Gastrocnemius medialis (tissue), 4 donors: Measurements from ENCODE around the gene TNS1. TPM values are rescaled to one million over a fixed set of nuclear protein-coding genes. Genes with fewer than 3 reads are reported as not detected.
"Not testable (repeated sequence)": the region's sequence is repeated elsewhere in the genome, so short reads cannot be mapped to it uniquely, and the experiment has no call there.

Experiments
- ATAC-seq, 2 donors: fragments of 150-250 bp; one replicate each; pipeline ENCODE4 v1.9.1; 2016
- DNase-seq, 2 donors: peaks; one replicate each; pipeline ENCODE4 v3.0.0-alpha.2; 2019
- H3K27ac ChIP-seq, 4 donors: fragments of 200-600 bp; sonication (generic); 1 replicate in 1 of 4; 2 replicates in 3 of 4; pipeline ENCODE4 v1.5.1; 2016 to 2018; ENCODE audit warnings: mild to moderate bottlenecking in 2 of 4, moderate library complexity in 1 of 4
- H3K27me3 ChIP-seq, 3 donors: fragments of 200-600 bp; sonication (generic) in 2 of 3; 1 replicate in 1 of 3; 2 replicates in 2 of 3; pipeline versions ENCODE4 v1.5.1 to v1.6.0; 2016 to 2019; ENCODE audit warnings: mild to moderate bottlenecking in 1 of 3, moderate library complexity in 1 of 3
- H3K36me3 ChIP-seq, 2 donors: fragments of 200-600 bp; sonication (generic) in 1 of 2; one replicate each; pipeline ENCODE4 v1.5.1; 2017 to 2018
- H3K4me1 ChIP-seq, 2 donors: fragments of 200-600 bp; sonication (generic) in 1 of 2; one replicate each; pipeline ENCODE4 v1.5.1; 2016 to 2017; ENCODE audit warnings: mild to moderate bottlenecking in 2 of 2
- H3K4me3 ChIP-seq, 4 donors: fragments of 200-600 bp; sonication (generic) in 3 of 4; 1 replicate in 1 of 4; 2 replicates in 3 of 4; pipeline ENCODE4 v1.5.1; 2016 to 2019; ENCODE audit warnings: mild to moderate bottlenecking in 2 of 4
- H3K9me3 ChIP-seq, 3 donors: fragments of 200-600 bp; sonication (generic) in 2 of 3; 1 replicate in 1 of 3; 2 replicates in 2 of 3; pipeline ENCODE4 v1.5.1; 2016 to 2019
- POLR2A ChIP-seq, 2 donors: fragments of 450-650 bp; IDR thresholded peaks; one replicate each; pipeline ENCODE4 v1.6.1; 2017; ENCODE audit warnings: antibody characterized with exemption in 2 of 2, mild to moderate bottlenecking in 2 of 2, moderate library complexity in 2 of 2
- in situ Hi-C, 4 donors: fragments of 200-750 bp; cut with MboI; loops; one replicate each; pipeline versions ENCODE4 v1.15.0 to v1.8.0; 2017; ENCODE audit warnings: low sequenced_read_pairs in 4 of 4
- intact Hi-C: fragments of 100-400 bp; cut with DNase I; formaldehyde crosslinking; loops from one replicate; pipeline ENCODE4 v1.15.1; 2023; ENCODE audit warnings: low total_unique reads
- total RNA-seq, 4 donors: library from RNA; depleted of rRNA; stranded (reverse); fragments of >200 nt; gene quantifications; one replicate each; pipeline versions ENCODE4 v1.1.0 to v1.2.3, GENCODE V29; 2016
- TF ChIP-seq, protein P1 (sequence below), 5 experiments: fragments of 450-650 bp in 3 of 5; fragments of 200-600 bp in 2 of 5; sonication (generic) in 2 of 5; IDR thresholded peaks in 4 of 5; conservative IDR thresholded peaks in 1 of 5; 1 replicate in 4 of 5; 2 replicates in 1 of 5; pipeline ENCODE4 v1.5.1; 2016 to 2019; ENCODE audit warnings: antibody characterized with exemption in 5 of 5, mild to moderate bottlenecking in 3 of 5, moderate library complexity in 3 of 5

TNS1 gene
- total RNA-seq, 4 donors from 2014 or later: 407 to 670 (median 484) TPM

DNA sequence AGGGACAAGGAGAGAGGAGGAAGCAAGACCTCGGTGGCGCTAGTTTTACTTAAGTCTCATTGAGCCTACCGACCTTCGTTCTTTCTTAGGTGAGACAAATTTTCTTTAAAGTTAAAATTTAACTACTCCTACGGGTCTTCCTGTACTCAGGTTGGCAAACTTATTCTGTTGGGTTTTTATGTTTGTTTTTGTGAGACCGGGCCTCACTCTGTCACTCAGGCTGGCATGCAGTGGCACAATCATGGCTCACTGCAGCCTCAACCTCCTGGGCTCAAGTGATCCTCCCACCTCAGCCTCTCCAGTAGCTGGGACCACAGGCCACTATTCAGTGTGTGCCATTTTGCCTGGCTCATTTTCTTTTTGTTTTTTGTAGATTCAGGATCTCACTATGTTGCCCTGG is 189.0 kb downstream of the TNS1 start:
- in situ Hi-C loops: no loop called here
- Histone ChIP-seq H3K27me3 (no peaks in the 10 kb centered on the region), H3K27ac (peak overlapping the region; percentile 65 to 99 (median 86)), H3K36me3 (peaks cover 3 to 97% of the 10 kb centered on the region in 2 donors), H3K9me3 (no peaks in the 10 kb centered on the region), H3K4me3 (no peak overlapping the region), H3K4me1 (peaks cover 56 to 90% of the 10 kb centered on the region in 2 donors)
- no peak for TF ChIP-seq POLR2A (IDR thresholded peaks at IDR 0.05)
- TF ChIP-seq, protein P1, sequence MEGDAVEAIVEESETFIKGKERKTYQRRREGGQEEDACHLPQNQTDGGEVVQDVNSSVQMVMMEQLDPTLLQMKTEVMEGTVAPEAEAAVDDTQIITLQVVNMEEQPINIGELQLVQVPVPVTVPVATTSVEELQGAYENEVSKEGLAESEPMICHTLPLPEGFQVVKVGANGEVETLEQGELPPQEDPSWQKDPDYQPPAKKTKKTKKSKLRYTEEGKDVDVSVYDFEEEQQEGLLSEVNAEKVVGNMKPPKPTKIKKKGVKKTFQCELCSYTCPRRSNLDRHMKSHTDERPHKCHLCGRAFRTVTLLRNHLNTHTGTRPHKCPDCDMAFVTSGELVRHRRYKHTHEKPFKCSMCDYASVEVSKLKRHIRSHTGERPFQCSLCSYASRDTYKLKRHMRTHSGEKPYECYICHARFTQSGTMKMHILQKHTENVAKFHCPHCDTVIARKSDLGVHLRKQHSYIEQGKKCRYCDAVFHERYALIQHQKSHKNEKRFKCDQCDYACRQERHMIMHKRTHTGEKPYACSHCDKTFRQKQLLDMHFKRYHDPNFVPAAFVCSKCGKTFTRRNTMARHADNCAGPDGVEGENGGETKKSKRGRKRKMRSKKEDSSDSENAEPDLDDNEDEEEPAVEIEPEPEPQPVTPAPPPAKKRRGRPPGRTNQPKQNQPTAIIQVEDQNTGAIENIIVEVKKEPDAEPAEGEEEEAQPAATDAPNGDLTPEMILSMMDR (IDR thresholded peaks at IDR 0.05 in 4 of 5, conservative IDR thresholded peaks at IDR 0.05 in 1 of 5): no peak
- intact Hi-C loops: no loop called here
- ATAC-seq: no peak
- DNase-seq: no peak

DNA sequence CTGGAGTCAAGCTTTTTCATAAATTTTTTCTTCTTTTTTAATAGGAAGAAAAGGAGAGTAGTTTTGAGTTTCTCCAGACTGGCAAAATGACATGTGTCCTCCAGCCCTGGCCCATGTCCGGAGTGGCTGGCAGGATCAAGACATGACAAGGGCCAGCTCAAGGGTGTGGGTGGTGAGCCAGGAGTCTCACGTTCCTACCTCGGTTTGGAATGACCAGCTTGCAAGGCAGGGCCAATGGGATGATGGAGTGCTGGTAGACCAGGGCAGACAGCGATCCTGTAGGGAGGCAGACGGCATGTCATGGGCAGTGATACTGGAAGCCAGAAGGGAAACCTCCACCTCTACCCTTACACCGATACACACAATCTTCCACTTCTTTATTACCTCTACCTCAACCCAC is 190.6 kb downstream of the TNS1 start:
- Histone ChIP-seq H3K9me3 (no peaks in the 10 kb centered on the region), H3K36me3 (peaks cover 3 to 97% of the 10 kb centered on the region in 2 donors), H3K27me3 (no peaks in the 10 kb centered on the region), H3K4me3 (no peak overlapping the region), H3K27ac (peak overlapping the region; percentile 65 to 99 (median 84)), H3K4me1 (peaks cover 43 to 90% of the 10 kb centered on the region in 2 donors)
- TF ChIP-seq, protein P1 (IDR thresholded peaks at IDR 0.05 in 4 of 5, conservative IDR thresholded peaks at IDR 0.05 in 1 of 5): no peak
- TF ChIP-seq POLR2A (IDR thresholded peaks at IDR 0.05): no peak
- DNase-seq: peak; percentile 80 to 94
- intact Hi-C loops: no loop called here
- peak; percentile 80 to 89 for ATAC-seq
- in situ Hi-C loops: no loop called here

DNA sequence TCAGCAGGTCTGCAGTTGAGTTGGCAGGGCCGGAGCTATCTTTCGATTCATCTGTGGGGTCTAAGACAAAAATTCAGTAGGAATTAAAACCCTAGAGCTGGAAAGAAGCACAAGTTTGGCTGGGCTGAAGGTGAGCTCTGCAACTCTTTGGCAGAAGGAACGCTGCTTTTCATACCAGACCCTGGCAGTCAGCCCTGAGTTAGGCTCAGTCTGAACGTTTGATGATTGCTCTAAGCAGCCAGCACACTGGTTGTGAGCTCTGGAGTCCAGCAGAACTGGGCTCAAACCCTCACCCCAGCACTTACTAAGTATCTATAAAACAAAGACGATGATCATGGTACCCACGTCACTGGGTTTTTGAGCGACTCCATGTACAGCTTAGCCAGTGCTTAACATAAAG is 192.5 kb downstream of the TNS1 start:
- intact Hi-C loops: no loop called here
- peaks cover 49 to 87% of the 10 kb centered on the region in 2 donors for H3K4me1 ChIP-seq

DNA sequence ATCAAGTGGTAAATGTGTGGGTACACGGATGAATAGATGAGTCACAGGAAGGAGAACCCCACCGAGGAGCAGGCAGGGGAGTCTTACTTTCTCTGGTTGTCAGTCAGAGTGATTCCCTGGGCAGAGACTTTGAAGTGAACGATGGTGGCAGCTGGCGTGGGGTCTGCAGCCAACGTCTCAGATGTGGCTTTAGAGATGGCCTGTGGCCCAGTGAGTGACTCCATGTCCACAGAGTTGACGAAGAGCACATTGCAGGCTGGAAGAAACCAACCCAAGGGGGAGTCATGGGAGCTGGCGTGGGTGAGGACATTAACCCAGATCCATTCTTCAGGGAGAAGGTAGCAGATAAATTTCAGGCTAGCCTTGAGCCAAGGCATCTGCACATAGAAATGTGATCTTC is 193.1 kb downstream of the TNS1 start:
- ATAC-seq: no peak
- Histone ChIP-seq H3K4me1 (peaks cover 51 to 86% of the 10 kb centered on the region in 2 donors), H3K27me3 (no peaks in the 10 kb centered on the region), H3K27ac (peak overlapping the region in 3 of 4 donors; percentile 69 to 99 (median 99)), H3K4me3 (no peak overlapping the region), H3K36me3 (peaks cover 3 to 82% of the 10 kb centered on the region in 2 donors), H3K9me3 (no peaks in the 10 kb centered on the region)
- intact Hi-C loops (no loop called here), in situ Hi-C loops (no loop called here)
- TF ChIP-seq, protein P1 (IDR thresholded peaks at IDR 0.05 in 4 of 5, conservative IDR thresholded peaks at IDR 0.05 in 1 of 5): no peak
- no peak for TF ChIP-seq POLR2A (IDR thresholded peaks at IDR 0.05)
- DNase-seq: no peak

More for the DNA sequence above, 192.5 kb downstream of the TNS1 start:
- no peak for TF ChIP-seq POLR2A (IDR thresholded peaks at IDR 0.05)
- TF ChIP-seq, protein P1 (IDR thresholded peaks at IDR 0.05 in 4 of 5, conservative IDR thresholded peaks at IDR 0.05 in 1 of 5): no peak
- Histone ChIP-seq H3K4me3 (no peak overlapping the region), H3K9me3 (no peaks in the 10 kb centered on the region), H3K27me3 (no peaks in the 10 kb centered on the region), H3K36me3 (peaks cover 3 to 87% of the 10 kb centered on the region in 2 donors), H3K27ac (peak overlapping the region in 3 of 4 donors; percentile 69 to 99 (median 99))
- in situ Hi-C loops: no loop called here
- DNase-seq (no peak), ATAC-seq (no peak)

DNA sequence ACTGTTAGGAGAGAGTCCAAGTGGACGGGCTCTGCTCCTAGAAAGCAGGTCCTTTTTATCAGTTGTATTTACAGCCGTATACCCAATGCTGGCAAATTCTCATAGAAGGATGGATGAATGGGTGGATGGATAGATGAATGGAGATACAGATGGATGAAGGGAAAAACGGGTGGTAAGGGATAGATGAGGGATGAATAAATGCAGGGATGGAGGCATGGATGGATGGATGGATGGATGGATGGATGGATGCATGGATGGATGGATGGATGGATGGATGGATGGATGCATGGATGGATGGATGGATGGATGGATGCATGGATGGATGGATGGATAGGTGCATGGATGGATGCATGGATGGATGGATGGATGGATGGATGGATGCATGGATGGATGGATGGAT is 193.8 kb downstream of the TNS1 start:
- H3K27ac ChIP-seq: peak overlapping the region in 2 of 4 donors; percentile 80 to 82
- DNase-seq, in situ Hi-C loops, H3K4me3 ChIP-seq, H3K27me3 ChIP-seq, intact Hi-C loops, H3K9me3 ChIP-seq, ATAC-seq: not testable (repeated sequence)
- H3K4me1 ChIP-seq: peaks cover 54 to 85% of the 10 kb centered on the region in 2 donors
- H3K36me3 ChIP-seq: peaks cover 3 to 82% of the 10 kb centered on the region in 2 donors
